PC-3 (cell line): ENCODE measurements around the gene CIZ1. TPM values are rescaled to one million over a fixed set of nuclear protein-coding genes. Genes with fewer than 3 reads are reported as not detected.
A peak's percentile ranks its signal among the peaks of the same experiment; 100 is the strongest.

Experiments
- ATAC-seq: fragments of 200-7000 bp; cut with Tn5 transposase; 2 replicates; pipeline ENCODE4 v1.9.1; 2020; ENCODE audit warnings: mild to moderate bottlenecking, moderate library complexity
- BruUV-seq: library from RNA; stranded (reverse); fragments of 400-500 nt; replicated peaks from 2 replicates; lab custom pipeline; 2021; lab: Mats Ljungman, UMichigan
- CTCF ChIA-PET: fragments of 300-600 bp; sonication (Branson Sonifier 250); formaldehyde crosslinking; loops from one replicate; lab custom pipeline; 2022; ENCODE audit warnings: antibody characterized with exemption; lab: Charles Lee
- POLR2A ChIA-PET: fragments of 300-600 bp; sonication (Branson Sonifier 250); formaldehyde crosslinking; loops from one replicate; lab custom pipeline; 2022; ENCODE audit warnings: antibody characterized with exemption; ENCODE audit not compliant: unreplicated experiment; lab: Charles Lee
- DNase-seq: peaks from one replicate; pipeline ENCODE4 v3.0.0-alpha.2; 2015
- H2AFZ ChIP-seq: fragments of 300-600 bp; sonication (generic); 2 replicates; pipeline ENCODE4 v1.6.0; 2016; ENCODE audit warnings: antibody characterized with exemption, low read length
- H3F3A ChIP-seq: fragments of 300-600 bp; sonication (generic); one replicate; pipeline ENCODE4 v1.6.0; 2017; ENCODE audit warnings: antibody characterized with exemption, low read length, control low read depth, mild to moderate bottlenecking; ENCODE audit not compliant: unreplicated experiment
- H3K27ac ChIP-seq: fragments of 300-600 bp; sonication (generic); 2 replicates; pipeline ENCODE4 v1.5.1; 2016; ENCODE audit warnings: mild to moderate bottlenecking, low read length
- H3K27me3 ChIP-seq: fragments of 300-600 bp; sonication (generic); 2 replicates; pipeline ENCODE4 v1.6.1; 2016; ENCODE audit warnings: low read length, mixed read lengths
- H3K36me3 ChIP-seq: fragments of 300-600 bp; sonication (generic); 2 replicates; pipeline ENCODE4 v1.6.1; 2016; ENCODE audit warnings: low read depth, mixed run types, low read length, mixed read lengths
- H3K4me1 ChIP-seq: fragments of 300-600 bp; sonication (generic); 2 replicates; pipeline ENCODE4 v1.5.1; 2016; ENCODE audit warnings: low read length; ENCODE audit not compliant: insufficient read depth
- H3K4me2 ChIP-seq: fragments of 300-600 bp; sonication (generic); 2 replicates; pipeline ENCODE4 v1.6.0; 2016; ENCODE audit warnings: low read length
- H3K4me3 ChIP-seq: fragments of 300-600 bp; sonication (generic); 2 replicates; pipeline ENCODE4 v1.5.1; 2016; ENCODE audit warnings: mild to moderate bottlenecking, low read length, mixed read lengths
- H3K79me2 ChIP-seq: fragments of 300-600 bp; sonication (generic); 2 replicates; pipeline ENCODE4 v1.6.1; 2017; ENCODE audit warnings: low read length, mixed read lengths
- H3K9ac ChIP-seq: fragments of 300-600 bp; sonication (generic); 2 replicates; pipeline ENCODE4 v1.6.0; 2016; ENCODE audit warnings: mild to moderate bottlenecking, low read length
- H3K9me2 ChIP-seq: fragments of 300-600 bp; sonication (generic); replicated peaks from 2 replicates; pipeline ENCODE4 v1.6.1; 2016; ENCODE audit warnings: mixed run types, low read length, mixed read lengths
- H3K9me3 ChIP-seq: fragments of 300-600 bp; sonication (generic); 2 replicates; pipeline ENCODE4 v1.6.1; 2016; ENCODE audit warnings: low read length, mixed read lengths
- H4K20me1 ChIP-seq: fragments of 300-600 bp; sonication (generic); 2 replicates; pipeline ENCODE4 v1.6.1; 2016; ENCODE audit warnings: low read length, mixed read lengths
- CTCF ChIP-seq: fragments of 300-600 bp; sonication (generic); conservative IDR thresholded peaks from 2 replicates; pipeline ENCODE4 v1.5.1; 2017; ENCODE audit warnings: antibody characterized with exemption, low read depth, mild to moderate bottlenecking, low read length
- EZH2 ChIP-seq: fragments of 300-600 bp; sonication (generic); IDR thresholded peaks from one replicate; pipeline ENCODE4 v1.6.1; 2017; ENCODE audit warnings: antibody characterized with exemption, mild to moderate bottlenecking, low read length; ENCODE audit not compliant: unreplicated experiment
- EZH2phosphoT487 ChIP-seq: fragments of 300-600 bp; sonication (generic); IDR thresholded peaks from 2 replicates; pipeline ENCODE4 v1.6.1; 2018; ENCODE audit warnings: mild to moderate bottlenecking, antibody characterized with exemption, low read length, borderline replicate concordance
- intact Hi-C: fragments of 100-400 bp; cut with micrococcal nuclease; formaldehyde crosslinking; loops from 2 replicates; pipeline ENCODE4 v1.9.0; 2023
- total RNA-seq: library from RNA; depleted of rRNA; stranded (reverse); fragments of >200 nt; gene quantifications from 2 replicates; pipeline ENCODE4 v1.2.3, GENCODE V29; 2014

Gene CIZ1
- total RNA-seq, 1 experiment from 2014 or later = 46.1 TPM

- no peaks in the 10 kb centered on the region for H3K27me3 ChIP-seq
- DNase-seq (no peak), ATAC-seq (no peak)
- intact Hi-C loops = loop anchor here (5.0 to 10.0 kb wide), 2 partner anchors 52 to 75 kb away; partner anchors contain the start of genes GOLGA2 and SWI5
- CTCF ChIA-PET = no interaction called here
- no TSS peak for BruUV-seq
- H3K4me1 ChIP-seq = peaks cover 5% of the 10 kb centered on the region; the same call in 1 of the 2 replicates
- H3K79me2 ChIP-seq = peaks cover 12% of the 10 kb centered on the region; the same call in 1 of the 2 replicates
- no peaks in the 10 kb centered on the region for H3K9me2 ChIP-seq
- 0 out of 2 replicates have a peak overlapping the region, but pooled peaks have one; percentile 24 for H2AFZ ChIP-seq
- H3K36me3 ChIP-seq = no peaks in the 10 kb centered on the region
- H3K4me2 ChIP-seq = peak overlapping the region; percentile 96
- H3K4me3 ChIP-seq = peak overlapping the region; percentile 81; the same call in 1 of the 2 replicates
- POLR2A ChIA-PET = no interaction called here
- TF ChIP-seq EZH2 = no peak
- no peaks in the 10 kb centered on the region for H4K20me1 ChIP-seq
- H3K9ac ChIP-seq = no peak overlapping the region
- H3F3A ChIP-seq = no peaks in the 10 kb centered on the region
- H3K9me3 ChIP-seq = no peaks in the 10 kb centered on the region
- no peak overlapping the region for H3K27ac ChIP-seq
Measured at GRCh38 chr9:128202648-128203023, 11.3 kb upstream of the CIZ1 start.

GRCh38 chr9:128201441-128202369 is 10.3 kb upstream of the CIZ1 start:
- no peak for TF ChIP-seq EZH2phosphoT487
- no peak for TF ChIP-seq EZH2
- TF ChIP-seq CTCF = no peak
- no peaks in the 10 kb centered on the region for H3K9me2 ChIP-seq
- H4K20me1 ChIP-seq = no peaks in the 10 kb centered on the region
- no peaks in the 10 kb centered on the region for H3F3A ChIP-seq
- H3K79me2 ChIP-seq = peaks cover 12% of the 10 kb centered on the region; the same call in 1 of the 2 replicates
- no peaks in the 10 kb centered on the region for H3K27me3 ChIP-seq
- no TSS peak for BruUV-seq
- no peak overlapping the region for H2AFZ ChIP-seq
- no peak overlapping the region for H3K4me3 ChIP-seq
- no peaks in the 10 kb centered on the region for H3K36me3 ChIP-seq
- ATAC-seq = no peak
- H3K4me2 ChIP-seq = no peak overlapping the region
- H3K4me1 ChIP-seq = peaks cover 5% of the 10 kb centered on the region; the same call in 1 of the 2 replicates
- intact Hi-C loops = loop anchor here (5.0 to 10.0 kb wide), 2 partner anchors 53 to 76 kb away; partner anchors contain the start of genes GOLGA2 and SWI5
- no peak overlapping the region for H3K27ac ChIP-seq
- no peak for DNase-seq
- CTCF ChIA-PET = no interaction called here
- POLR2A ChIA-PET = no interaction called here
- no peaks in the 10 kb centered on the region for H3K9me3 ChIP-seq
- no peak overlapping the region for H3K9ac ChIP-seq

GRCh38 chr9:128193469-128194096 is 2.2 kb upstream of the CIZ1 start:
- H3K4me1 ChIP-seq = peaks cover 9% of the 10 kb centered on the region; the same call in 1 of the 2 replicates
- CTCF ChIA-PET = no interaction called here
- peak overlapping the region; percentile 64 for H3K27ac ChIP-seq
- peaks cover 15% of the 10 kb centered on the region for H3K79me2 ChIP-seq
- no peaks in the 10 kb centered on the region for H3K9me3 ChIP-seq
- 0 out of 2 replicates have a peak overlapping the region, but pooled peaks have one; percentile 29 for H3K9ac ChIP-seq
- intact Hi-C loops = no loop called here
- H4K20me1 ChIP-seq = no peaks in the 10 kb centered on the region
- no TSS peak for BruUV-seq
- no peaks in the 10 kb centered on the region for H3K9me2 ChIP-seq
- H3K4me2 ChIP-seq = peak overlapping the region; percentile 49
- TF ChIP-seq EZH2 (no peak), CTCF (no peak), EZH2phosphoT487 (no peak)
- POLR2A ChIA-PET = interaction anchor here (0.5 kb wide), 1 partner anchor 83 kb away, joined by 5 read pairs; no protein-coding TSS in a partner anchor
- DNase-seq (no peak), ATAC-seq (no peak)
- no peaks in the 10 kb centered on the region for H3K36me3 ChIP-seq
- peak overlapping the region; percentile 38; the same call in 1 of the 2 replicates for H3K4me3 ChIP-seq
- H3F3A ChIP-seq = no peaks in the 10 kb centered on the region
- no peaks in the 10 kb centered on the region for H3K27me3 ChIP-seq
- H2AFZ ChIP-seq = peak overlapping the region; percentile 77
